NCI-H2171 treated with DMSO at 0.1 percent for 48 hours (cell line): ENCODE measurements around the gene STK38L.

Experiments used
- DNase-seq: peaks from one replicate; lab custom pipeline; 2025; lab: John Stamatoyannopoulos, UW

Gene STK38L

GRCh38 chr12:27277846-27278260 lies 33.8 kb downstream of the STK38L start:
- DNase-seq, result no peak

- DNase-seq, result no peak
These were observed 35.7 kb downstream of the STK38L start for GRCh38 chr12:27279826-27280225.

- no peak for DNase-seq
These were observed 36.3 kb downstream of the STK38L start for GRCh38 chr12:27280412-27280811.

GRCh38 chr12:27282754-27283153 lies 38.7 kb downstream of the STK38L start:
- DNase-seq, result no peak

GRCh38 chr12:27284021-27284420 lies 39.9 kb downstream of the STK38L start:
- DNase-seq, result no peak

GRCh38 chr12:27284751-27285150 lies 40.7 kb downstream of the STK38L start:
- DNase-seq, result no peak

- no peak for DNase-seq
These were observed 41.3 kb downstream of the STK38L start for GRCh38 chr12:27285403-27285802.

GRCh38 chr12:27289414-27289813 lies 45.3 kb downstream of the STK38L start:
- no peak for DNase-seq

GRCh38 chr12:27290501-27291168 lies 46.5 kb downstream of the STK38L start:
- no peak for DNase-seq

GRCh38 chr12:27291862-27292261 lies 47.8 kb downstream of the STK38L start:
- DNase-seq, result no peak

GRCh38 chr12:27292718-27293117 lies 48.6 kb downstream of the STK38L start:
- no peak for DNase-seq

GRCh38 chr12:27293463-27293862 lies 49.4 kb downstream of the STK38L start:
- no peak for DNase-seq

- no peak for DNase-seq
These were observed 52.6 kb downstream of the STK38L start for GRCh38 chr12:27296674-27297073.

GRCh38 chr12:27297566-27297965 lies 53.5 kb downstream of the STK38L start:
- DNase-seq, result no peak

GRCh38 chr12:27299102-27299501 lies 55.0 kb downstream of the STK38L start:
- no peak for DNase-seq

GRCh38 chr12:27300226-27300625 lies 56.1 kb downstream of the STK38L start:
- no peak for DNase-seq

GRCh38 chr12:27303139-27304111 lies 59.3 kb downstream of the STK38L start:
- DNase-seq, result peak; percentile 54

GRCh38 chr12:27304856-27305255 lies 60.8 kb downstream of the STK38L start:
- no peak for DNase-seq

- DNase-seq, result peak; percentile 89
These were observed 61.8 kb downstream of the STK38L start for GRCh38 chr12:27305673-27306456.

GRCh38 chr12:27309293-27309994 lies 65.4 kb downstream of the STK38L start:
- DNase-seq, result no peak

- DNase-seq, result no peak
These were observed 65.9 kb downstream of the STK38L start for GRCh38 chr12:27309995-27310315.

GRCh38 chr12:27316947-27317346 lies 72.9 kb downstream of the STK38L start:
- no peak for DNase-seq
